PC-3 (cell line): ENCODE measurements around the gene SIPA1. TPM values are rescaled to one million over a fixed set of nuclear protein-coding genes. Genes with fewer than 3 reads are reported as not detected.

Experiments
- ATAC-seq: fragments of 200-7000 bp; cut with Tn5 transposase; 2 replicates; pipeline ENCODE4 v1.9.1; 2020; ENCODE audit warnings: mild to moderate bottlenecking, moderate library complexity
- BruUV-seq: library from RNA; stranded (reverse); fragments of 400-500 nt; replicated peaks from 2 replicates; lab custom pipeline; 2021; lab: Mats Ljungman, UMichigan
- CTCF ChIA-PET: fragments of 300-600 bp; sonication (Branson Sonifier 250); formaldehyde crosslinking; loops from one replicate; lab custom pipeline; 2022; ENCODE audit warnings: antibody characterized with exemption; lab: Charles Lee
- POLR2A ChIA-PET: fragments of 300-600 bp; sonication (Branson Sonifier 250); formaldehyde crosslinking; loops from one replicate; lab custom pipeline; 2022; ENCODE audit warnings: antibody characterized with exemption; ENCODE audit not compliant: unreplicated experiment; lab: Charles Lee
- DNase-seq: peaks from one replicate; pipeline ENCODE4 v3.0.0-alpha.2; 2015
- H2AFZ ChIP-seq: fragments of 300-600 bp; sonication (generic); 2 replicates; pipeline ENCODE4 v1.6.0; 2016; ENCODE audit warnings: antibody characterized with exemption, low read length
- H3F3A ChIP-seq: fragments of 300-600 bp; sonication (generic); one replicate; pipeline ENCODE4 v1.6.0; 2017; ENCODE audit warnings: antibody characterized with exemption, low read length, control low read depth, mild to moderate bottlenecking; ENCODE audit not compliant: unreplicated experiment
- H3K27ac ChIP-seq: fragments of 300-600 bp; sonication (generic); 2 replicates; pipeline ENCODE4 v1.5.1; 2016; ENCODE audit warnings: mild to moderate bottlenecking, low read length
- H3K27me3 ChIP-seq: fragments of 300-600 bp; sonication (generic); 2 replicates; pipeline ENCODE4 v1.6.1; 2016; ENCODE audit warnings: low read length, mixed read lengths
- H3K36me3 ChIP-seq: fragments of 300-600 bp; sonication (generic); 2 replicates; pipeline ENCODE4 v1.6.1; 2016; ENCODE audit warnings: low read depth, mixed run types, low read length, mixed read lengths
- H3K4me1 ChIP-seq: fragments of 300-600 bp; sonication (generic); 2 replicates; pipeline ENCODE4 v1.5.1; 2016; ENCODE audit warnings: low read length; ENCODE audit not compliant: insufficient read depth
- H3K4me2 ChIP-seq: fragments of 300-600 bp; sonication (generic); 2 replicates; pipeline ENCODE4 v1.6.0; 2016; ENCODE audit warnings: low read length
- H3K4me3 ChIP-seq: fragments of 300-600 bp; sonication (generic); 2 replicates; pipeline ENCODE4 v1.5.1; 2016; ENCODE audit warnings: mild to moderate bottlenecking, low read length, mixed read lengths
- H3K79me2 ChIP-seq: fragments of 300-600 bp; sonication (generic); 2 replicates; pipeline ENCODE4 v1.6.1; 2017; ENCODE audit warnings: low read length, mixed read lengths
- H3K9ac ChIP-seq: fragments of 300-600 bp; sonication (generic); 2 replicates; pipeline ENCODE4 v1.6.0; 2016; ENCODE audit warnings: mild to moderate bottlenecking, low read length
- H3K9me2 ChIP-seq: fragments of 300-600 bp; sonication (generic); replicated peaks from 2 replicates; pipeline ENCODE4 v1.6.1; 2016; ENCODE audit warnings: mixed run types, low read length, mixed read lengths
- H3K9me3 ChIP-seq: fragments of 300-600 bp; sonication (generic); 2 replicates; pipeline ENCODE4 v1.6.1; 2016; ENCODE audit warnings: low read length, mixed read lengths
- H4K20me1 ChIP-seq: fragments of 300-600 bp; sonication (generic); 2 replicates; pipeline ENCODE4 v1.6.1; 2016; ENCODE audit warnings: low read length, mixed read lengths
- CTCF ChIP-seq: fragments of 300-600 bp; sonication (generic); conservative IDR thresholded peaks from 2 replicates; pipeline ENCODE4 v1.5.1; 2017; ENCODE audit warnings: antibody characterized with exemption, low read depth, mild to moderate bottlenecking, low read length
- EZH2 ChIP-seq: fragments of 300-600 bp; sonication (generic); IDR thresholded peaks from one replicate; pipeline ENCODE4 v1.6.1; 2017; ENCODE audit warnings: antibody characterized with exemption, mild to moderate bottlenecking, low read length; ENCODE audit not compliant: unreplicated experiment
- EZH2phosphoT487 ChIP-seq: fragments of 300-600 bp; sonication (generic); IDR thresholded peaks from 2 replicates; pipeline ENCODE4 v1.6.1; 2018; ENCODE audit warnings: mild to moderate bottlenecking, antibody characterized with exemption, low read length, borderline replicate concordance
- intact Hi-C: fragments of 100-400 bp; cut with micrococcal nuclease; formaldehyde crosslinking; loops from 2 replicates; pipeline ENCODE4 v1.9.0; 2023
- total RNA-seq: library from RNA; depleted of rRNA; stranded (reverse); fragments of >200 nt; gene quantifications from 2 replicates; pipeline ENCODE4 v1.2.3, GENCODE V29; 2014

The SIPA1 gene
- total RNA-seq, 1 experiment from 2014 or later = 113 TPM

- Histone ChIP-seq H3K9me2 (no peaks in the 10 kb centered on the region), H3K27ac (no peak overlapping the region), H3K9ac (peak overlapping the region; percentile 48), H3K79me2 (no peaks in the 10 kb centered on the region), H3K4me1 (peaks cover 12% of the 10 kb centered on the region), H3F3A (no peaks in the 10 kb centered on the region), H3K36me3 (no peaks in the 10 kb centered on the region), H3K4me3 (peak overlapping the region; percentile 76), H3K4me2 (peak overlapping the region; percentile 88), H4K20me1 (no peaks in the 10 kb centered on the region), H3K9me3 (no peaks in the 10 kb centered on the region), H3K27me3 (no peaks in the 10 kb centered on the region), H2AFZ (peak overlapping the region; percentile 85)
- intact Hi-C loops = no loop called here
- POLR2A ChIA-PET = interaction anchor here (0.5 to 0.7 kb wide), 4 partner anchors 44 to 312 kb away, joined by 3 to 13 read pairs (median 4); partner anchors contain the start of gene ZNRD2
- BruUV-seq = no TSS peak
- CTCF ChIA-PET = no interaction called here
- TF ChIP-seq EZH2 (no peak), EZH2phosphoT487 (no peak), CTCF (no peak)
- ATAC-seq (peak; percentile 69), DNase-seq (peak; percentile 71)
Measured at GRCh38 chr11:65646958-65647701, 9.2 kb downstream of the SIPA1 start.

- DNase-seq (no peak), ATAC-seq (no peak)
- no peak overlapping the region for H3K27ac ChIP-seq
- POLR2A ChIA-PET = no interaction called here
- intact Hi-C loops = no loop called here
- no peaks in the 10 kb centered on the region for H4K20me1 ChIP-seq
- CTCF ChIA-PET = interaction anchor here (0.6 kb wide), 1 partner anchor 292 kb away, joined by 4 read pairs; no protein-coding TSS in a partner anchor
- no peaks in the 10 kb centered on the region for H3F3A ChIP-seq
- H3K4me3 ChIP-seq = no peak overlapping the region
- no peaks in the 10 kb centered on the region for H3K9me3 ChIP-seq
- no peaks in the 10 kb centered on the region for H3K9me2 ChIP-seq
- no peaks in the 10 kb centered on the region for H3K36me3 ChIP-seq
- H3K9ac ChIP-seq = no peak overlapping the region
- no peaks in the 10 kb centered on the region for H3K27me3 ChIP-seq
- H2AFZ ChIP-seq = no peak overlapping the region
- H3K79me2 ChIP-seq = no peaks in the 10 kb centered on the region
- H3K4me1 ChIP-seq = peaks cover 26% of the 10 kb centered on the region
- no TSS peak for BruUV-seq
- H3K4me2 ChIP-seq = no peak overlapping the region
- no peak for TF ChIP-seq EZH2
- no peak for TF ChIP-seq EZH2phosphoT487
- TF ChIP-seq CTCF = no peak
Measured at GRCh38 chr11:65648997-65649493, 11.1 kb downstream of the SIPA1 start.
